GM21737 (cell line): ENCODE measurements around the gene BFSP1.
A peak's percentile ranks its signal among the peaks of the same experiment; 100 is the strongest.

Source experiments
- ATAC-seq: cut with Tn5 transposase; IDR thresholded peaks from one replicate; pipeline ENCODE4 v1.9.1; 2021; ENCODE audit warnings: mild to moderate bottlenecking, moderate library complexity; ENCODE audit not compliant: unreplicated experiment

The BFSP1 gene

GRCh38 chr20:17558154-17558940 is 27.2 kb upstream of the BFSP1 start:
- ATAC-seq = no peak

GRCh38 chr20:17557675-17558006 is 26.5 kb upstream of the BFSP1 start:
- ATAC-seq = no peak

- no peak for ATAC-seq
These were observed 25.9 kb upstream of the BFSP1 start for GRCh38 chr20:17556837-17557674.

- ATAC-seq = no peak
These were observed 23.9 kb upstream of the BFSP1 start for GRCh38 chr20:17555106-17555505.

GRCh38 chr20:17549131-17549530 is 18.0 kb upstream of the BFSP1 start:
- ATAC-seq = no peak

- ATAC-seq = no peak
These were observed 13.9 kb upstream of the BFSP1 start for GRCh38 chr20:17545127-17545526.

- no peak for ATAC-seq
These were observed 12.5 kb upstream of the BFSP1 start for GRCh38 chr20:17543531-17544131.

GRCh38 chr20:17542993-17543412 is 11.8 kb upstream of the BFSP1 start:
- no peak for ATAC-seq

- no peak for ATAC-seq
These were observed 11.3 kb upstream of the BFSP1 start for GRCh38 chr20:17542481-17542880.

GRCh38 chr20:17541996-17542395 is 10.8 kb upstream of the BFSP1 start:
- no peak for ATAC-seq

GRCh38 chr20:17541596-17541995 is 10.4 kb upstream of the BFSP1 start:
- no peak for ATAC-seq

- ATAC-seq = peak; percentile 79
These were observed 7.5 kb upstream of the BFSP1 start for GRCh38 chr20:17538517-17539170.

- no peak for ATAC-seq
These were observed 6.8 kb upstream of the BFSP1 start for GRCh38 chr20:17537959-17538358.

GRCh38 chr20:17536944-17537444 is 5.8 kb upstream of the BFSP1 start:
- ATAC-seq = peak; percentile 74

- no peak for ATAC-seq
These were observed 2.9 kb upstream of the BFSP1 start for GRCh38 chr20:17534077-17534476.

- ATAC-seq = no peak
These were observed 2.2 kb upstream of the BFSP1 start for GRCh38 chr20:17533396-17533795.

GRCh38 chr20:17531665-17532025 is 466 bp upstream of the BFSP1 start:
- no peak for ATAC-seq

GRCh38 chr20:17530153-17530552 is 1.0 kb downstream of the BFSP1 start:
- no peak for ATAC-seq

GRCh38 chr20:17529586-17529985 is 1.6 kb downstream of the BFSP1 start:
- no peak for ATAC-seq

GRCh38 chr20:17525650-17526049 is 5.5 kb downstream of the BFSP1 start:
- no peak for ATAC-seq

GRCh38 chr20:17525132-17525531 is 6.0 kb downstream of the BFSP1 start:
- ATAC-seq = no peak
